Measurements from ENCODE around the gene LRRC75B. TPM values are rescaled to one million over a fixed set of nuclear protein-coding genes. Genes with fewer than 3 reads are reported as not detected.

Gene LRRC75B
- total and polyA plus RNA-seq, 2 experiments from 2014 or later, result 7.8 to 10.6 TPM

- Histone ChIP-seq H3K36me3 (ENCODE audit: low read depth) (peaks cover 15% of the 10 kb centered on the region; the same call in 1 of the 2 replicates), H4K20me1 (ENCODE audit: insufficient read depth) (0 out of 2 replicates have a peak, but pooled peaks cover 9% of the 10 kb centered on the region)
- 66 to 69% methylated on average over 8 of the region's 8 CpGs for WGBS, 2 experiments (ENCODE audit: low coverage in 1 of 2, low lambda C conversion rate in 2 of 2, missing lambda C conversion rate in 2 of 2)
Observed at GRCh38 chr22:24566899-24567511, 25.9 kb downstream of the LRRC75B start.

GRCh38 chr22:24565077-24565476 lies 27.8 kb downstream of the LRRC75B start:
- H3K36me3 ChIP-seq (ENCODE audit: low read depth), result peaks cover 12% of the 10 kb centered on the region; the same call in 1 of the 2 replicates
- no peak overlapping the region for H3K4me2 ChIP-seq (ENCODE audit: unreplicated experiment)
- no peaks in the 10 kb centered on the region for H3K9me2 ChIP-seq (ENCODE audit: insufficient read depth)
- 0 out of 2 replicates have a peak, but pooled peaks cover 9% of the 10 kb centered on the region for H4K20me1 ChIP-seq (ENCODE audit: insufficient read depth)
- no peaks in the 10 kb centered on the region for H3K9me3 ChIP-seq (ENCODE audit: low read depth)
- WGBS, 2 experiments (ENCODE audit: low coverage in 1 of 2, low lambda C conversion rate in 2 of 2, missing lambda C conversion rate in 2 of 2), result 100% methylated on average over 2 of the region's 2 CpGs
- peaks cover 100% of the 10 kb centered on the region for H3K79me2 ChIP-seq (ENCODE audit: insufficient read depth)
- no peak for DNase-seq
- no peak overlapping the region for H3K27ac ChIP-seq
- no peak for TF ChIP-seq EZH2 (IDR thresholded peaks at IDR 0.05; ENCODE audit: insufficient read depth, poor library complexity, severe bottlenecking)
- TF ChIP-seq EZH2phosphoT487 (IDR thresholded peaks at IDR 0.05; ENCODE audit: insufficient read depth, low read depth), result no peak
- no peak overlapping the region for H3K9ac ChIP-seq
- no peaks in the 10 kb centered on the region for H3K4me1 ChIP-seq (ENCODE audit: insufficient read depth)
- no peak overlapping the region for H3K4me3 ChIP-seq
- in situ Hi-C loops (cut with MboI), result no loop called here
- no peak overlapping the region for H2AFZ ChIP-seq
- H3F3A ChIP-seq (ENCODE audit: insufficient read depth), result peaks cover 4% of the 10 kb centered on the region; the same call in 1 of the 2 replicates
- no peaks in the 10 kb centered on the region for H3K27me3 ChIP-seq (replicated peaks; ENCODE audit: insufficient read depth)

More at GRCh38 chr22:24566899-24567511, 25.9 kb downstream of the LRRC75B start:
- no peak overlapping the region for H3K9ac ChIP-seq
- H2AFZ ChIP-seq, result no peak overlapping the region
- no peak for TF ChIP-seq EZH2 (IDR thresholded peaks at IDR 0.05; ENCODE audit: insufficient read depth, poor library complexity, severe bottlenecking)
- no peaks in the 10 kb centered on the region for H3K27me3 ChIP-seq (replicated peaks; ENCODE audit: insufficient read depth)
- no peaks in the 10 kb centered on the region for H3K9me2 ChIP-seq (ENCODE audit: insufficient read depth)
- no peak overlapping the region for H3K4me3 ChIP-seq
- no peaks in the 10 kb centered on the region for H3K4me1 ChIP-seq (ENCODE audit: insufficient read depth)
- H3K79me2 ChIP-seq (ENCODE audit: insufficient read depth), result peaks cover 84% of the 10 kb centered on the region
- DNase-seq, result peak; percentile 15
- in situ Hi-C loops (cut with MboI), result no loop called here
- H3K9me3 ChIP-seq (ENCODE audit: low read depth), result no peaks in the 10 kb centered on the region
- H3F3A ChIP-seq (ENCODE audit: insufficient read depth), result peaks cover 4% of the 10 kb centered on the region; the same call in 1 of the 2 replicates
- no peak overlapping the region for H3K4me2 ChIP-seq (ENCODE audit: unreplicated experiment)
- H3K27ac ChIP-seq, result no peak overlapping the region

GRCh38 chr22:24564376-24565058 lies 28.4 kb downstream of the LRRC75B start:
- Histone ChIP-seq H3K9me3 (ENCODE audit: low read depth) (no peaks in the 10 kb centered on the region), H3K9ac (no peak overlapping the region), H3K27ac (no peak overlapping the region), H3F3A (ENCODE audit: insufficient read depth) (peaks cover 4% of the 10 kb centered on the region; the same call in 1 of the 2 replicates), H3K4me1 (ENCODE audit: insufficient read depth) (no peaks in the 10 kb centered on the region), H3K9me2 (ENCODE audit: insufficient read depth) (no peaks in the 10 kb centered on the region), H3K27me3 (replicated peaks; ENCODE audit: insufficient read depth) (no peaks in the 10 kb centered on the region), H3K79me2 (ENCODE audit: insufficient read depth) (peaks cover 100% of the 10 kb centered on the region), H3K4me2 (ENCODE audit: unreplicated experiment) (no peak overlapping the region), H3K4me3 (no peak overlapping the region), H3K36me3 (ENCODE audit: low read depth) (peaks cover 6% of the 10 kb centered on the region; the same call in 1 of the 2 replicates), H4K20me1 (ENCODE audit: insufficient read depth) (0 out of 2 replicates have a peak, but pooled peaks cover 9% of the 10 kb centered on the region), H2AFZ (no peak overlapping the region)
- no peak for TF ChIP-seq EZH2 (IDR thresholded peaks at IDR 0.05; ENCODE audit: insufficient read depth, poor library complexity, severe bottlenecking)
- no peak for TF ChIP-seq EZH2phosphoT487 (IDR thresholded peaks at IDR 0.05; ENCODE audit: insufficient read depth, low read depth)
- WGBS, 2 experiments (ENCODE audit: low coverage in 1 of 2, low lambda C conversion rate in 2 of 2, missing lambda C conversion rate in 2 of 2), result 48 to 53% methylated on average over 2 of the region's 2 CpGs
- no peak for DNase-seq
- in situ Hi-C loops (cut with MboI), result no loop called here

GRCh38 chr22:24563246-24563645 lies 29.6 kb downstream of the LRRC75B start:
- Histone ChIP-seq H3F3A (ENCODE audit: insufficient read depth) (peaks cover 5% of the 10 kb centered on the region; the same call in 1 of the 2 replicates), H3K4me1 (ENCODE audit: insufficient read depth) (no peaks in the 10 kb centered on the region), H3K27me3 (replicated peaks; ENCODE audit: insufficient read depth) (no peaks in the 10 kb centered on the region), H3K36me3 (ENCODE audit: low read depth) (peaks cover 10% of the 10 kb centered on the region), H3K9me3 (ENCODE audit: low read depth) (no peaks in the 10 kb centered on the region), H3K4me3 (no peak overlapping the region), H4K20me1 (ENCODE audit: insufficient read depth) (0 out of 2 replicates have a peak, but pooled peaks cover 9% of the 10 kb centered on the region), H3K9ac (no peak overlapping the region), H3K27ac (no peak overlapping the region), H3K9me2 (ENCODE audit: insufficient read depth) (no peaks in the 10 kb centered on the region), H2AFZ (no peak overlapping the region), H3K4me2 (ENCODE audit: unreplicated experiment) (no peak overlapping the region), H3K79me2 (ENCODE audit: insufficient read depth) (peaks cover 100% of the 10 kb centered on the region)
- no peak for TF ChIP-seq EZH2 (IDR thresholded peaks at IDR 0.05; ENCODE audit: insufficient read depth, poor library complexity, severe bottlenecking)
- TF ChIP-seq EZH2phosphoT487 (IDR thresholded peaks at IDR 0.05; ENCODE audit: insufficient read depth, low read depth), result no peak
- in situ Hi-C loops (cut with MboI), result no loop called here
- WGBS, 2 experiments (ENCODE audit: low coverage in 1 of 2, low lambda C conversion rate in 2 of 2, missing lambda C conversion rate in 2 of 2), result 98% methylated on average over 2 of the region's 2 CpGs
- DNase-seq, result no peak
